H7 (cell line): ENCODE data around the gene OSM. TPM values are rescaled to one million over a fixed set of nuclear protein-coding genes. Genes with fewer than 3 reads are reported as not detected.

Experiments
- DNase-seq: peaks from one replicate; pipeline ENCODE4 v3.0.0; 2012
- H3K27me3 ChIP-seq: 2 replicates; pipeline ENCODE4 v1.6.0; 2011; ENCODE audit warnings: mild to moderate bottlenecking, low read length; ENCODE audit not compliant: control insufficient read depth, insufficient read depth
- H3K36me3 ChIP-seq: replicated peaks from 2 replicates; pipeline ENCODE4 v1.5.1; 2011; ENCODE audit warnings: low read length; ENCODE audit not compliant: control insufficient read depth, insufficient read depth
- H3K4me3 ChIP-seq: 2 replicates; pipeline ENCODE4 v1.5.1; 2011; ENCODE audit warnings: low read depth, mild to moderate bottlenecking, control low read depth, low read length, moderate library complexity; ENCODE audit not compliant: insufficient read depth
- total RNA-seq: library from RNA; depleted of rRNA; stranded (reverse); fragments of >200 nt; shearing (Covaris generic); gene quantifications from 2 replicates; pipeline ENCODE4 v1.2.3, GENCODE V29; 2014

The OSM gene
- total RNA-seq, 1 experiment from 2014 or later: not detected

- DNase-seq: no peak
- Histone ChIP-seq H3K27me3 (peaks cover 3% of the 10 kb centered on the region; the same call in 1 of the 2 replicates), H3K36me3 (no peaks in the 10 kb centered on the region; the same call in 1 of the 2 replicates), H3K4me3 (no peak overlapping the region)
Measured at GRCh38 chr22:30251711-30252110, 14.9 kb downstream of the OSM start.

GRCh38 chr22:30250661-30251267, 15.9 kb downstream of the OSM start:
- Histone ChIP-seq H3K4me3 (no peak overlapping the region), H3K36me3 (no peaks in the 10 kb centered on the region; the same call in 1 of the 2 replicates), H3K27me3 (peaks cover 5% of the 10 kb centered on the region; the same call in 1 of the 2 replicates)
- DNase-seq: peak; percentile 80

- Histone ChIP-seq H3K4me3 (no peak overlapping the region), H3K36me3 (no peaks in the 10 kb centered on the region; the same call in 1 of the 2 replicates), H3K27me3 (peaks cover 6% of the 10 kb centered on the region; the same call in 1 of the 2 replicates)
- no peak for DNase-seq
Measured at GRCh38 chr22:30250039-30250565, 16.5 kb downstream of the OSM start.

- peaks cover 6% of the 10 kb centered on the region; the same call in 1 of the 2 replicates for H3K27me3 ChIP-seq
- DNase-seq: peak; percentile 69
- H3K4me3 ChIP-seq: no peak overlapping the region
- H3K36me3 ChIP-seq: peaks cover under 1% of the 10 kb centered on the region
Measured at GRCh38 chr22:30249049-30250038, 17.3 kb downstream of the OSM start.

- Histone ChIP-seq H3K36me3 (peaks cover 7% of the 10 kb centered on the region), H3K4me3 (no peak overlapping the region), H3K27me3 (peaks cover 6% of the 10 kb centered on the region; the same call in 1 of the 2 replicates)
- DNase-seq: peak; percentile 51
Measured at GRCh38 chr22:30248484-30248883, 18.2 kb downstream of the OSM start.

GRCh38 chr22:30247974-30248373, 18.7 kb downstream of the OSM start:
- DNase-seq: peak; percentile 64
- no peak overlapping the region for H3K4me3 ChIP-seq
- H3K27me3 ChIP-seq: peaks cover 6% of the 10 kb centered on the region; the same call in 1 of the 2 replicates
- peaks cover 9% of the 10 kb centered on the region for H3K36me3 ChIP-seq

- Histone ChIP-seq H3K27me3 (peaks cover 6% of the 10 kb centered on the region; the same call in 1 of the 2 replicates), H3K4me3 (no peak overlapping the region), H3K36me3 (peaks cover 12% of the 10 kb centered on the region)
- no peak for DNase-seq
Measured at GRCh38 chr22:30247561-30247960, 19.1 kb downstream of the OSM start.

GRCh38 chr22:30246814-30247376, 19.8 kb downstream of the OSM start:
- H3K4me3 ChIP-seq: peak overlapping the region; percentile 56
- H3K36me3 ChIP-seq: peaks cover 13% of the 10 kb centered on the region
- DNase-seq: peak; percentile 80
- peaks cover 6% of the 10 kb centered on the region; the same call in 1 of the 2 replicates for H3K27me3 ChIP-seq

GRCh38 chr22:30245985-30246813, 20.5 kb downstream of the OSM start, which contains the start of gene LIF:
LIF (minus strand) TSS chr22:30246759; CDS start chr22:30246695, 64 bp downstream.
- DNase-seq: peak; percentile 89

GRCh38 chr22:30245181-30245984, 21.3 kb downstream of the OSM start:
- peak; percentile 83 for DNase-seq
- Histone ChIP-seq H3K27me3 (peaks cover 6% of the 10 kb centered on the region; the same call in 1 of the 2 replicates), H3K4me3 (peak overlapping the region; percentile 56), H3K36me3 (peaks cover 13% of the 10 kb centered on the region)

More at GRCh38 chr22:30245985-30246813, 20.5 kb downstream of the OSM start, which contains the start of gene LIF:
- peaks cover 13% of the 10 kb centered on the region for H3K36me3 ChIP-seq
- H3K4me3 ChIP-seq: peak within 1 kb of the TSS; percentile 56
- H3K27me3 ChIP-seq: peaks cover 6% of the 10 kb centered on the region; the same call in 1 of the 2 replicates

- no peak for DNase-seq
- peaks cover 13% of the 10 kb centered on the region for H3K36me3 ChIP-seq
- peaks cover 6% of the 10 kb centered on the region; the same call in 1 of the 2 replicates for H3K27me3 ChIP-seq
- no peak overlapping the region for H3K4me3 ChIP-seq
Measured at GRCh38 chr22:30244641-30245040, 22.0 kb downstream of the OSM start.

- peaks cover 13% of the 10 kb centered on the region for H3K36me3 ChIP-seq
- no peak overlapping the region for H3K4me3 ChIP-seq
- H3K27me3 ChIP-seq: peaks cover 6% of the 10 kb centered on the region; the same call in 1 of the 2 replicates
- DNase-seq: no peak
Measured at GRCh38 chr22:30244066-30244465, 22.6 kb downstream of the OSM start.

- no peak for DNase-seq
- Histone ChIP-seq H3K27me3 (peaks cover 6% of the 10 kb centered on the region; the same call in 1 of the 2 replicates), H3K36me3 (peaks cover 13% of the 10 kb centered on the region), H3K4me3 (no peak overlapping the region)
Measured at GRCh38 chr22:30243661-30244060, 23.0 kb downstream of the OSM start.
